GM18499 (cell line): ENCODE results near the gene RPL39.
"Not testable (repeated sequence)": the region's sequence is repeated elsewhere in the genome, so short reads cannot be mapped to it uniquely, and the experiment has no call there.

Experiments
- ATAC-seq: cut with Tn5 transposase; IDR thresholded peaks from one replicate; pipeline ENCODE4 v1.9.1; 2021; ENCODE audit warnings: moderate number of reproducible peaks; ENCODE audit not compliant: insufficient read depth, unreplicated experiment

RPL39 gene

GRCh38 chrX:119763836-119764387, 27.5 kb downstream of the RPL39 start:
- no peak for ATAC-seq

GRCh38 chrX:119763181-119763580, 28.2 kb downstream of the RPL39 start:
- no peak for ATAC-seq

- ATAC-seq = no peak
These were observed 28.7 kb downstream of the RPL39 start for GRCh38 chrX:119762718-119763117.

- no peak for ATAC-seq
These were observed 31.2 kb downstream of the RPL39 start for GRCh38 chrX:119760026-119760877.

- ATAC-seq = no peak
These were observed 32.1 kb downstream of the RPL39 start for GRCh38 chrX:119759248-119759766.

GRCh38 chrX:119758731-119759247, 32.6 kb downstream of the RPL39 start:
- ATAC-seq = no peak

GRCh38 chrX:119757979-119758730, 33.3 kb downstream of the RPL39 start, which contains the start of gene SOWAHD:
SOWAHD (plus strand) TSS chrX:119758588; CDS start chrX:119758668, 80 bp downstream.
- no peak for ATAC-seq

GRCh38 chrX:119757646-119757978, 33.8 kb downstream of the RPL39 start:
- no peak for ATAC-seq

GRCh38 chrX:119756926-119757635, 34.3 kb downstream of the RPL39 start:
- ATAC-seq = no peak

GRCh38 chrX:119755981-119756533, 35.4 kb downstream of the RPL39 start:
- ATAC-seq = peak; percentile 71

GRCh38 chrX:119753639-119754257, 37.7 kb downstream of the RPL39 start:
- ATAC-seq = no peak

GRCh38 chrX:119753001-119753400, 38.4 kb downstream of the RPL39 start:
- ATAC-seq = no peak

- ATAC-seq = not testable (repeated sequence)
These were observed 40.7 kb downstream of the RPL39 start for GRCh38 chrX:119750751-119751150.

- not testable (repeated sequence) for ATAC-seq
These were observed 41.3 kb downstream of the RPL39 start for GRCh38 chrX:119750131-119750530.

- ATAC-seq = no peak
These were observed 46.1 kb downstream of the RPL39 start for GRCh38 chrX:119745283-119745848.

GRCh38 chrX:119738742-119739141, 52.7 kb downstream of the RPL39 start:
- ATAC-seq = no peak
